Pons (tissue), 1 donor: Measurements from ENCODE around the gene TMPRSS9.

Source experiments
- DNase-seq: peaks from one replicate; pipeline ENCODE4 v3.0.0-alpha.2; 2016; ENCODE audit warnings: low spot score

Gene TMPRSS9

GRCh38 chr19:2423071-2423914 is 63.2 kb downstream of the TMPRSS9 start:
- DNase-seq = no peak

GRCh38 chr19:2423915-2424685 is 64.0 kb downstream of the TMPRSS9 start:
- DNase-seq = no peak

- no peak for DNase-seq
Observed at GRCh38 chr19:2424686-2425621, 64.9 kb downstream of the TMPRSS9 start.

- DNase-seq = no peak
Observed at GRCh38 chr19:2425622-2426581, 65.8 kb downstream of the TMPRSS9 start.

GRCh38 chr19:2426611-2427428 is 66.8 kb downstream of the TMPRSS9 start:
- no peak for DNase-seq

GRCh38 chr19:2427429-2428320 is 67.6 kb downstream of the TMPRSS9 start, which contains the start of gene TIMM13:
Gene TIMM13 (minus strand): TSS chr19:2427586. CDS start chr19:2427533, 53 bp downstream.
- peak; percentile 97 for DNase-seq

- DNase-seq = no peak
Observed at GRCh38 chr19:2428321-2428690, 68.2 kb downstream of the TMPRSS9 start.

- no peak for DNase-seq
Observed at GRCh38 chr19:2428756-2429711, 69.0 kb downstream of the TMPRSS9 start.

- DNase-seq = no peak
Observed at GRCh38 chr19:2429917-2430535, 70.0 kb downstream of the TMPRSS9 start.

GRCh38 chr19:2431318-2432055 is 71.4 kb downstream of the TMPRSS9 start:
- no peak for DNase-seq

- no peak for DNase-seq
Observed at GRCh38 chr19:2432131-2432848, 72.2 kb downstream of the TMPRSS9 start.

- no peak for DNase-seq
Observed at GRCh38 chr19:2433854-2434253, 73.8 kb downstream of the TMPRSS9 start.

GRCh38 chr19:2434267-2434666 is 74.2 kb downstream of the TMPRSS9 start:
- no peak for DNase-seq

GRCh38 chr19:2434721-2435265 is 74.7 kb downstream of the TMPRSS9 start:
- DNase-seq = no peak

GRCh38 chr19:2436384-2436783 is 76.3 kb downstream of the TMPRSS9 start:
- no peak for DNase-seq

- DNase-seq = no peak
Observed at GRCh38 chr19:2436926-2437325, 76.9 kb downstream of the TMPRSS9 start.
